SK-MEL-5 (cell line): Measurements from ENCODE around the gene C15orf40. TPM values are rescaled to one million over a fixed set of nuclear protein-coding genes. Genes with fewer than 3 reads are reported as not detected.
"Not testable (repeated sequence)": the region's sequence is repeated elsewhere in the genome, so short reads cannot be mapped to it uniquely, and the experiment has no call there.

Experiments
- DNase-seq: peaks from one replicate; pipeline ENCODE4 v3.0.0-alpha.2; 2016; ENCODE audit warnings: low read depth, low spot score
- in situ Hi-C: cut with HindIII; loops from 2 replicates; pipeline ENCODE4 v1.10.0; 2016; ENCODE audit warnings: low sequenced_read_pairs, high pct_unique_total_duplicates, low pct_unique_long_range_greater_than_20kb
- polyA plus RNA-seq, 2 experiments: library from polyadenylated mRNA; depleted of rRNA; stranded (reverse); fragments of >200 nt; gene quantifications; 2 replicates each; pipeline ENCODE4 v1.2.3, GENCODE V29; 2015
- total RNA-seq: library from RNA; depleted of rRNA; stranded (reverse); fragments of >200 nt; shearing (Covaris generic); gene quantifications from 2 replicates; pipeline ENCODE4 v1.2.3, GENCODE V29; 2014; rRNA removed

Gene C15orf40
- 25.3 and 26.6 TPM in 2 replicates for total RNA-seq
- polyA plus RNA-seq (2015; cell fraction: cytosol; rRNA removed): 26.7 and 45.1 TPM in 2 replicates
- 19.3 and 30.9 TPM in 2 replicates for polyA plus RNA-seq (2015; cell fraction: nucleus; rRNA removed)

DNA sequence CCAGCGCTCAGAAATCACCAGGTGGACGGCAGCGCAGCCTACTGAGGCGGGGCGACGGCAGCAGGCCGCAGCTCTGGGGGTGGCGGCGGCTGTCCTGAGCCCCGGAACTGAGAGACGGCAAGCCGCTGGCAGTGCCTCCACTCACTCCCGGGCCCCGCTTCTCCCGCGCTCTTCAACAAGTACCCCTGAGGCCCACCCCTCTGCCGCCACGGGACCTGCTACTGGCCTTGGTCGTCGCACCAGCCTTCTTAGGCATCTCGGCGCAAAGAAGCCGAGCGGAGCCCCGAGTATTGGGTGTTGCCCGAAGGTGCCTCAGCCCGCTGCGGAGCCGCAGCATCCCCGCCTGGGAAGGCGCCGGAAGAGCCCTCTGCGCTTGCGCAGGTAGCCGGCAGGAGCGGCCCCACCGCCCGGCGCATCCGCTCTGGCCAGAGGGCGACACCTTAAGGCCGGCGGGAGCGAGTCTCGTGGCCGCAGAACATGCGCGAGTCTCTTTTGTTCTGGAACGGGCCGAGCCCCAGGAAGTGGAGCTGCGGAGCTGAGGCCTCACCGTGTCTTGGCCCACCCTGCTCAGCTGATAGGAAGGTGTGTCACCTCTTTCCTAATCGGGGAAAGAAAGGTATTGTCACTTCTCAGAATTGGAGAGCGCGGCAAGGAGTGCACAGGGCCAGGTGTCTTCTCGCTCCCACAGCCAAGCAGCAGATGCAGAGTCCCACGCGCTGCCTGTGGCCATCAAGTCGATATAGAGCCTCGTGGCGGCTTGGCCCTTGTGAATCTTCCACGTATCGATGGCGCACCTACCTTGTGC, at the start of gene C15orf40:
TSS of gene C15orf40 (minus strand) at position 369 of the 805 bp plus-strand sequence. CDS start at position 337, 32 bp downstream.
- peak; percentile 91 for DNase-seq
- in situ Hi-C loops: no loop called here

GRCh38 chr15:83057696-83058376, 46.4 kb upstream of the C15orf40 start:
- no peak for DNase-seq
- in situ Hi-C loops: no loop called here

GRCh38 chr15:83057002-83057401, 45.6 kb upstream of the C15orf40 start:
- in situ Hi-C loops: no loop called here
- DNase-seq: peak; percentile 23

GRCh38 chr15:83053151-83053550, 41.7 kb upstream of the C15orf40 start:
- DNase-seq: peak; percentile 44
- in situ Hi-C loops: no loop called here

DNA sequence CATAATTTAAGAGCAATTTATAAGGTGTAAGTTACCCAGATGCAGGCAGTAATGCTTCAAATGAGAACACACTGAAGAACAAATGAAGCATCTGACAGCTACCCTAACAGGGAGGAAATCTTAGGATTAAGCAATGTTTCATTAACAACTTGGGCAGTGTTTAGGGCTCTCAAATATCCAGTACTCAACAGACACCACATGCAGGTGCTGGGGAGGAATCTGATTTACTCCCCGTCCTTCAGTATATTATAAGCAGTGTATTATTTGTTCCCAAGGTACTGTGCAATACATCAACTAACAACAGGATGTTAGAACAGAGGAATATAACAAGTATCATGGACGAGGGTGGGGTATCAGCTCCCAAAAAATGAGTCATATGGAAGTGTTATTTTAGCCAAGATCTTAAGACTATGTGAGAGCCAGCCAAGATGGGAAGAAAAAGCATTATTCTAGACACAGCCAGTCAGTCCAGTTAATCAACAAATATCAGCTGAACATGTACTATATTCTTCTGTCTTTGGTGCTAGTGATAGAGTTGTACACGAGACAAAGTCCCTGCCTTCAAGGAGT, 35.2 kb upstream of the C15orf40 start:
- in situ Hi-C loops: no loop called here
- DNase-seq: no peak

GRCh38 chr15:83044156-83044555, 32.7 kb upstream of the C15orf40 start:
- DNase-seq: no peak
- in situ Hi-C loops: no loop called here

- in situ Hi-C loops: no loop called here
- no peak for DNase-seq
Observed at GRCh38 chr15:83039206-83039605, 27.8 kb upstream of the C15orf40 start.

GRCh38 chr15:83036253-83036652, 24.8 kb upstream of the C15orf40 start:
- in situ Hi-C loops: no loop called here
- no peak for DNase-seq

- DNase-seq, in situ Hi-C loops: not testable (repeated sequence)
Observed at GRCh38 chr15:83031234-83031633, 19.8 kb upstream of the C15orf40 start.

DNA sequence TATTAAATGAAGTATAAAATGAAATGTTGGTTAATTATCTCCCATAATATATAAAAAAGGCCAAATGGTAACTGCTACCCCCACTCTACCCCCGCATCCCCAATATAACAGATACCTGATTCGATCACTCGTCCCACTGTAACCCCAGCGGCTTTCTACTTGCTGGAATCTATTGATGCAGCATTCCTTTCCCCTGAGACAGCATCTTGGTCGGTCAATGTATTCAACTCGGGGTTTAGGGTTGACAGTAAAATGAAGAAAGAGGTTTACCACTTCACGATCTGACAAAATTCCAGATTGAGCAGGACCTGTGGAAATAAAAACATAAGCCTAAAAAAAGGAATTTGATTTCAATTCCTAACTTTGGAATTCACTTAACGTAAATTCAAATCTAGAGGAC, 18.6 kb upstream of the C15orf40 start:
- in situ Hi-C loops: no loop called here

DNA sequence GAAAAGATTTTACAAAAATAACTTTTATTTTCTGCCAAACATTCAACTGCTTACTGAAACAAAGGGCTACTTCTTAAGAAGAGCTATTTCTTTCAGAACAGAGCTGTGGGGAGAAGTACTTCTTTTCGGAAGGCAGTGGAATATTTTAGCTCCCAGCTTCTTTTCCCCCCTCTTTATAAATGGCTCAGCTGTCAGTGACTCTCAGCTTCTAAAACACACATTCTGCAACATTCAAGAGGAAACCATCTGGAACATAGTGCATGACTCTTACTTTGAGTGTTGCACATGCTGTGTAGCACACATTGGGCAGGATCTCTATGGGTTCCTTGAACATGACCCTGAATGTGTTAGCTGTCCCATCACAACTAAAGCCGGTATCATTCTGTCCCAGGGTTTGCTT, 7.0 kb upstream of the C15orf40 start:
- DNase-seq: no peak
- in situ Hi-C loops: no loop called here

More for the DNA sequence above, 18.6 kb upstream of the C15orf40 start:
- no peak for DNase-seq

- in situ Hi-C loops: no loop called here
- no peak for DNase-seq
Observed at GRCh38 chr15:83016906-83017305, 5.5 kb upstream of the C15orf40 start.

GRCh38 chr15:83015361-83015760, 3.9 kb upstream of the C15orf40 start:
- in situ Hi-C loops: no loop called here

GRCh38 chr15:83014205-83014653, 2.8 kb upstream of the C15orf40 start:
- no peak for DNase-seq
- in situ Hi-C loops: no loop called here

More at GRCh38 chr15:83015361-83015760, 3.9 kb upstream of the C15orf40 start:
- no peak for DNase-seq

DNA sequence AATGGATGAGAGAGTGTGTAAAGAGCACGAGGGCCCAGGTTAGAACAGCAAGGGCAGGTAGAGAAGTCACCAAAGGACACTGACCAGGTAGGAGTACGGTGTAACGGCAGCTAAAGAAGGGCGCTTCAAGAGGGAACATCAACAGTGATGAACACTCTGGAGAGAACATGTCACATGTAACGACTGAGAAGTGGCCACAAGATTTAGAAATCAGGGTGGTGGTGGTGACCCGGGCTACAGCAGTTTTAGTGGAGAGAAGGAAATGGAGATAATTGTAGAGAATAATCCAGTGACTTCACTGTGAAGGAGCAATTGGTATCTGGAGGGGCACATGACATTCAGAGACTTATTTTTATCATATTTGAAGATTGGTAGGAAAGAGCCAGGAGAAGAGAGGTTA, 1.2 kb upstream of the C15orf40 start:
- in situ Hi-C loops: no loop called here
- DNase-seq: no peak

GRCh38 chr15:83012076-83012426, 612 bp upstream of the C15orf40 start:
- in situ Hi-C loops: no loop called here
- no peak for DNase-seq

GRCh38 chr15:83010709-83011270, 649 bp downstream of the C15orf40 start:
- in situ Hi-C loops: no loop called here
- peak; percentile 89 for DNase-seq

- in situ Hi-C loops, DNase-seq: not testable (repeated sequence)
Observed at GRCh38 chr15:83000672-83001031, 10.8 kb downstream of the C15orf40 start.
